ENCODE measurements around the gene PDE4D.

DNA sequence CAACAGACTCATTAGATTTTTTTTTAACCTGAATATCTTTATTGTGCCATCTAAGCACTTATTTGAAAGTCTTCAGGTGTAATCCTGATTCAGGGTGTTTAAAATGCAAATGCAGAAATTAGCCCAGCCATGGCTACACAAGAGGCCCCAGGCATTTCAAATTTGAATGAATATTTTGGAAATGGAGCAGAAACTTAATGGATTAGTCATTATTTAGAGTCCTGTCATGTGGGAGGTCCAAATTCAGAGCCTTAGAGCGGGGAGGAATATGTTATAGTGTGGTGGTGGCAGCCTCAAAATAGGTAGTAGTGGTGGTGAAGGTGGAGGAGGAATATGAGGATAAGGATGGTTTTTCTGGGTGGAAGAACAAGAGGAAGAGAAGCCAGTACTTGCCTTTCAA lies 743.7 kb downstream of the PDE4D start:
- no peak for TF ChIP-seq POLR2A (IDR thresholded peaks at IDR 0.05)
- TF ChIP-seq, protein P1, sequence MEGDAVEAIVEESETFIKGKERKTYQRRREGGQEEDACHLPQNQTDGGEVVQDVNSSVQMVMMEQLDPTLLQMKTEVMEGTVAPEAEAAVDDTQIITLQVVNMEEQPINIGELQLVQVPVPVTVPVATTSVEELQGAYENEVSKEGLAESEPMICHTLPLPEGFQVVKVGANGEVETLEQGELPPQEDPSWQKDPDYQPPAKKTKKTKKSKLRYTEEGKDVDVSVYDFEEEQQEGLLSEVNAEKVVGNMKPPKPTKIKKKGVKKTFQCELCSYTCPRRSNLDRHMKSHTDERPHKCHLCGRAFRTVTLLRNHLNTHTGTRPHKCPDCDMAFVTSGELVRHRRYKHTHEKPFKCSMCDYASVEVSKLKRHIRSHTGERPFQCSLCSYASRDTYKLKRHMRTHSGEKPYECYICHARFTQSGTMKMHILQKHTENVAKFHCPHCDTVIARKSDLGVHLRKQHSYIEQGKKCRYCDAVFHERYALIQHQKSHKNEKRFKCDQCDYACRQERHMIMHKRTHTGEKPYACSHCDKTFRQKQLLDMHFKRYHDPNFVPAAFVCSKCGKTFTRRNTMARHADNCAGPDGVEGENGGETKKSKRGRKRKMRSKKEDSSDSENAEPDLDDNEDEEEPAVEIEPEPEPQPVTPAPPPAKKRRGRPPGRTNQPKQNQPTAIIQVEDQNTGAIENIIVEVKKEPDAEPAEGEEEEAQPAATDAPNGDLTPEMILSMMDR (IDR thresholded peaks at IDR 0.05), result no peak

Data from tibial nerve (tissue), 3 donors.